Gastrocnemius medialis (tissue), 4 donors: ENCODE measurements around the gene MAML3.

Source experiments
- POLR2A ChIP-seq, 2 donors: fragments of 450-650 bp; IDR thresholded peaks; one replicate each; pipeline ENCODE4 v1.6.1; 2017; ENCODE audit warnings: antibody characterized with exemption in 2 of 2, mild to moderate bottlenecking in 2 of 2, moderate library complexity in 2 of 2
- TF ChIP-seq, protein P1 (sequence below), 5 experiments: fragments of 450-650 bp in 3 of 5; fragments of 200-600 bp in 2 of 5; sonication (generic) in 2 of 5; IDR thresholded peaks in 4 of 5; conservative IDR thresholded peaks in 1 of 5; 1 replicate in 4 of 5; 2 replicates in 1 of 5; pipeline ENCODE4 v1.5.1; 2016 to 2019; ENCODE audit warnings: antibody characterized with exemption in 5 of 5, mild to moderate bottlenecking in 3 of 5, moderate library complexity in 3 of 5

GRCh38 chr4:140185412-140186081 is 31.6 kb upstream of the MAML3 start:
- TF ChIP-seq, protein P1, sequence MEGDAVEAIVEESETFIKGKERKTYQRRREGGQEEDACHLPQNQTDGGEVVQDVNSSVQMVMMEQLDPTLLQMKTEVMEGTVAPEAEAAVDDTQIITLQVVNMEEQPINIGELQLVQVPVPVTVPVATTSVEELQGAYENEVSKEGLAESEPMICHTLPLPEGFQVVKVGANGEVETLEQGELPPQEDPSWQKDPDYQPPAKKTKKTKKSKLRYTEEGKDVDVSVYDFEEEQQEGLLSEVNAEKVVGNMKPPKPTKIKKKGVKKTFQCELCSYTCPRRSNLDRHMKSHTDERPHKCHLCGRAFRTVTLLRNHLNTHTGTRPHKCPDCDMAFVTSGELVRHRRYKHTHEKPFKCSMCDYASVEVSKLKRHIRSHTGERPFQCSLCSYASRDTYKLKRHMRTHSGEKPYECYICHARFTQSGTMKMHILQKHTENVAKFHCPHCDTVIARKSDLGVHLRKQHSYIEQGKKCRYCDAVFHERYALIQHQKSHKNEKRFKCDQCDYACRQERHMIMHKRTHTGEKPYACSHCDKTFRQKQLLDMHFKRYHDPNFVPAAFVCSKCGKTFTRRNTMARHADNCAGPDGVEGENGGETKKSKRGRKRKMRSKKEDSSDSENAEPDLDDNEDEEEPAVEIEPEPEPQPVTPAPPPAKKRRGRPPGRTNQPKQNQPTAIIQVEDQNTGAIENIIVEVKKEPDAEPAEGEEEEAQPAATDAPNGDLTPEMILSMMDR (IDR thresholded peaks at IDR 0.05 in 4 of 5, conservative IDR thresholded peaks at IDR 0.05 in 1 of 5): no peak
- no peak for TF ChIP-seq POLR2A (IDR thresholded peaks at IDR 0.05)
